GM06990 (cell line): ENCODE results near the gene CDK2AP2.

Experiments
- DNase-seq: peaks from one replicate; pipeline ENCODE4 v3.0.0-alpha.2; 2011; ENCODE audit not compliant: insufficient read length; ENCODE audit errors: extremely low read depth
- H3K27me3 ChIP-seq: replicated peaks from 2 replicates; pipeline ENCODE4 v1.6.0; 2011; ENCODE audit warnings: low read length; ENCODE audit not compliant: control insufficient read depth, insufficient read depth
- H3K36me3 ChIP-seq: 2 replicates; pipeline ENCODE4 v1.5.1; 2011; ENCODE audit warnings: low read length; ENCODE audit not compliant: control insufficient read depth, insufficient read depth
- H3K4me3 ChIP-seq: replicated peaks from 2 replicates; pipeline ENCODE4 v1.5.1; 2011; ENCODE audit warnings: low read depth, mild to moderate bottlenecking, control low read depth, low read length
- TF ChIP-seq, protein P1 (sequence below): IDR thresholded peaks from 2 replicates; pipeline ENCODE4 v1.5.1; 2011; ENCODE audit warnings: low read length, control low read depth, mild to moderate bottlenecking, inconsistent platforms; ENCODE audit not compliant: insufficient read depth, poor library complexity, severe bottlenecking

The CDK2AP2 gene

DNA sequence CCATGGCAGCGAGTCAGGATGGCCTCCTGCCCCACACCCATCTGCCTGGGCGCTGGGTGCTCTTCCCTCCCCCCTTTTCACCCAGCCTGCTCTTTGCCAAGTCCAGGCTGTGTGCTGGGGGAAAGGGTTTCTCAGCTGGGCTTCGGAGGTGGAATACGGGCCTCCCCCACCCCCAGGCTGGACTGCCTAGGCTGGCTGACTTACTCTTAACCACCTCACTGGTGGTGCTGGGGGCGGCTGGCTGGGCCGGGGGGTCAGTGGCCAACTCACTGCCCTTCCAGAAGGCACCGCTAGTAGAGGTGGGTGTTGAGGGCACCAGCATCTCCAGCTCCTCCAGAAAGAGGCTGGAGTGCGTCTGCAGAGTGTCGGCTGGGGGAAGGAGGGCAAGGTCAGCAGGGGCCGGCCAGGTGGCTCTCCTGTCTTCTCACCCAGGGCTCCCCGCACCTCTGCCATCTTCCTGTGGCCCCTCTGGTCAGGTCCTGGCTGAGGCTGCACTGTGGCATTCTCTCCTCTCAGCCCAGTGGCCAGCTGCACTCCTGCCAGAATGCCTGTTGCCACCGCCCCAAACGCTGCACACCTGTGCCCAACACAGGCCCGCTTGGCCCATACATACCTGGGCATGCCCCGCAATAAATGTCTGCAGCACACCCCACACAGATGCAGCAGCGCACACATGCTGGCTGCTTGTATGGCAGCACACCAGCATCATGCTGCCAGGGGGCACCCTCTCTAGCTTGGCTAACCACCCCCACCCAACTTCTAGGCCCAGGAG, 12.5 kb downstream of the CDK2AP2 start:
- DNase-seq, result no peak
- Histone ChIP-seq H3K4me3 (no peak overlapping the region), H3K36me3 (peaks cover 65% of the 10 kb centered on the region), H3K27me3 (no peaks in the 10 kb centered on the region)
- TF ChIP-seq, protein P1, sequence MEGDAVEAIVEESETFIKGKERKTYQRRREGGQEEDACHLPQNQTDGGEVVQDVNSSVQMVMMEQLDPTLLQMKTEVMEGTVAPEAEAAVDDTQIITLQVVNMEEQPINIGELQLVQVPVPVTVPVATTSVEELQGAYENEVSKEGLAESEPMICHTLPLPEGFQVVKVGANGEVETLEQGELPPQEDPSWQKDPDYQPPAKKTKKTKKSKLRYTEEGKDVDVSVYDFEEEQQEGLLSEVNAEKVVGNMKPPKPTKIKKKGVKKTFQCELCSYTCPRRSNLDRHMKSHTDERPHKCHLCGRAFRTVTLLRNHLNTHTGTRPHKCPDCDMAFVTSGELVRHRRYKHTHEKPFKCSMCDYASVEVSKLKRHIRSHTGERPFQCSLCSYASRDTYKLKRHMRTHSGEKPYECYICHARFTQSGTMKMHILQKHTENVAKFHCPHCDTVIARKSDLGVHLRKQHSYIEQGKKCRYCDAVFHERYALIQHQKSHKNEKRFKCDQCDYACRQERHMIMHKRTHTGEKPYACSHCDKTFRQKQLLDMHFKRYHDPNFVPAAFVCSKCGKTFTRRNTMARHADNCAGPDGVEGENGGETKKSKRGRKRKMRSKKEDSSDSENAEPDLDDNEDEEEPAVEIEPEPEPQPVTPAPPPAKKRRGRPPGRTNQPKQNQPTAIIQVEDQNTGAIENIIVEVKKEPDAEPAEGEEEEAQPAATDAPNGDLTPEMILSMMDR, result no peak

DNA sequence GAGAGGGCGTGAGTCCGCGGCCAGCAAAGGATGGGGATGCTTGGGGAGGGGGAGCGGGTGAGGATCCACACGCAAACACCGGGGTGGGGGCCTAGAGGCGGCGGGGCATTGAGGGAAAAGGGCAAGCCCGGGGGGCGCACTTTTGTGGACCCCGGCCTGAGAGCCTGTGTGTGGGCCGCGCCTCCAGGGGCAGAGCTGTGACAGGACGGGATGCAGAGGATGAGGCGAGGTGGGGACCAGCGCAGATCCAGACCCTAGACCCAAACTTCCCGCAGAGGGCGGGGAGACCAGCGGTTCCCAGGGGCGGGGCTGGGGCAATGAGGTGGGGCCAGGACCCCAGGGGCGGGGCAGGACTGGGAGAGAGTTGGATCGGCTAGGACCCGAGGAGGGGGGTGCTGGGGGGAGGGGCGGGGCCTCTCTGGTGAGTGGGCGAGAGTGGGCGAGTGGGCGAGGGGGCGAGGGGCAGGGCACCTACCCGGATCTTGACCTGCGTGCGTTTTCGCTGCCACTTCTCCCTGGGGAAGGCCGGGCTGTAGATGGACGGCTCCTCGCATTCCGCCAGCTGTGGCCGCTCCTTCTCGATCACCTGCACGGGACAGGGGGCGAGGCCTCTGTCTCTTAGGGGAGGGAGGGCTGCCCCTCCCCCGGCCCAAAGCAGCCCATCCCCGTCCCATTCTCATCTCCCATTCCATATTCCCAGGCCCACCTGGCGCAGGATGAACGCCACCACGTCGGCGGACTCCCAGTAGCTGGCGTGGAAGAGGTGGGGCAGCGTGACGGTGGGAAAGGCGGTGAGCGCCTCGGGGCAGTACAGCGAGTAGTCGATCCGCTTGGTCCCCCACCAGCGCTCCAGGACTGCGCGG, 13.4 kb downstream of the CDK2AP2 start:
- no peaks in the 10 kb centered on the region for H3K27me3 ChIP-seq
- peaks cover 64% of the 10 kb centered on the region for H3K36me3 ChIP-seq
- TF ChIP-seq, protein P1, result no peak
- DNase-seq, result no peak
- no peak overlapping the region for H3K4me3 ChIP-seq

DNA sequence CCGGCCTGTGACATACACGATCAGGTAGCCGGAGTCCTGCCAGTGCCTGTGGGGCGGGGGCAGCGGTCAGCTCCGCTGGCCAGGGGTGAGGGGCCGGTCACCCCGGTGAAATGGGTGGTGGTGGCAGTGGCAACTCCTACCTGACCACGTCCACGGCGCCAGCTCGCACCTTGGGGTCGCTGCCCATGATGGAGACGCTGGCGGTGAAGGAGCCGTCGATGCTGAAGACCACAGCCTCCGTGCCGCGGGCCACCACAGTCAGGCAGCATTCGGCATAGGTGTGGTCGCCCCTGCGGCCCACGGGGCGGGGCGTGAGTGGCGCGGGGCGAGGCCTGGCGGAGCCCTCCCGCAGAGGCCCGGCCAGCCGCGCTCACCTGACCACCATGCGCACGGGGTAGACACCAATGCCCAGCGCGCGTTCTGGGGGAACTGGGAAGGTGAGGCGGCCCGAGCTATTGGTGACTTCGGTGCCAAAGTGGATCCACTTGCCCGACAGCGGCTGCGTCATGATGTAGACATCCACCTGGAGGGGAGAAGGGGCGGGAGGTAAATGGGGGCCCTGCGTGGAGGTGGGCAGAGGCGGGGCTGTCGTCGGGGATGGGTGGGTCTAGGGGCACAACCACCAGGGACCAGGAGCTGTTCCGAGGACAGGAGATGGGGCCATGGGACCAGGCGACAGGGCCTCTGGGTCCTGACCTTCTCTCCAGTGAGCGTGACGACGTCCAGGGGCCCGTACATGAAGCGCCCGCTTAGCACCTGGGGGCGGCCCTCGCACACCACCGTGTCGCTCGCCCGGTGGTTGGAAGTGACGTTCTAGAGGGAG, 14.2 kb downstream of the CDK2AP2 start:
- Histone ChIP-seq H3K36me3 (peaks cover 66% of the 10 kb centered on the region), H3K4me3 (no peak overlapping the region), H3K27me3 (no peaks in the 10 kb centered on the region)
- TF ChIP-seq, protein P1, result no peak
- peak; percentile 23 for DNase-seq

DNA sequence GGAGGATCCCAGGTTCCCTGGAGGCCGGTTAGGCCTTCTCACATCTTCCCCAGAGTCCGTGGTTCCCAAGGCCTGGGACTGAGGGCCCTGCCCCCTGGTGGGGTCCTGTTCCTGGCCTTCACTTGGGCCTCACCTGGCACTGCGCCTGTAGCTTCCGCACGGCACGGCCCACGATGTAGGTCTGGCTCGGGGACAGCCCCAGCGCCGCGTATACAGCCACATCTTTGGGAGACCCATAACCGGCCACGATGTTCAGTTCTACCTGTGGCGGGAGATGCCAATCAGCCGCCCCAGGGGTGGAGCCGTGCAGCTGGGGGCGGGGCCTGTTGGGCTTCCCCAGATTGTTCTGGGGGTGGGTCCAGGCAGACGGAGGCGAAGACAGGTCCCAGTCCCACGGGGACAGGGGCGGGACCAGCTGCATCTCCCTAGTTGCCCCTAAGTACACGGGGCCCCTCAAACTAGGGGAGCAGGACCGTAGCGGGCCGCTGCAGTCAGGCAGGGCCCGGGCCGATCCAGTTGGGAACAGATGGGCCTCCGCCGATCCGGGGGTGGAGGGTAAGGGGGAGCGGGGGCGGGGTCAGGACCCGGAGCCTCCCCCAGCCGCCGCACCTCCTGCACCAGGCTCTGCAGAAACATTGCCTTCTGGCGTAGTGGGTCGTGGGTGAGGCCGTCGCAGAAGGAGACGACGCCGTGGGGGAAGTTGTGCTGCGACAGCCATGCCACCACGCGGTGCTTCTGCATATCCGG, 15.0 kb downstream of the CDK2AP2 start:
- peak; percentile 30 for DNase-seq
- TF ChIP-seq, protein P1, result no peak
- Histone ChIP-seq H3K27me3 (no peaks in the 10 kb centered on the region), H3K36me3 (peaks cover 59% of the 10 kb centered on the region), H3K4me3 (no peak overlapping the region)
